Stomach smooth muscle (tissue), 2 donors: Measurements from ENCODE around the gene PDSS1.

Experiments
- H3K27ac ChIP-seq: one replicate; pipeline ENCODE4 v1.7.0; 2013; ENCODE audit warnings: mild to moderate bottlenecking, low read length, inconsistent platforms
- H3K27me3 ChIP-seq, 2 donors: one replicate each; pipeline ENCODE4 v1.7.0; 2013; ENCODE audit warnings: low read length in 2 of 2; ENCODE audit not compliant: insufficient read depth in 2 of 2, control insufficient read depth in 1 of 2
- H3K36me3 ChIP-seq, 2 donors: one replicate each; pipeline ENCODE4 v1.7.0; 2013; ENCODE audit warnings: low read length in 2 of 2; ENCODE audit not compliant: control insufficient read depth in 2 of 2, insufficient read depth in 2 of 2
- H3K4me1 ChIP-seq: one replicate; pipeline ENCODE4 v1.7.0; 2013; ENCODE audit warnings: low read length; ENCODE audit not compliant: control insufficient read depth, insufficient read depth
- H3K4me3 ChIP-seq, 2 donors: one replicate each; pipeline ENCODE4 v1.7.0; 2013; ENCODE audit warnings: low read length in 2 of 2
- H3K9ac ChIP-seq, 2 donors: one replicate each; pipeline ENCODE4 v1.7.0; 2013; ENCODE audit warnings: low read length in 2 of 2, mild to moderate bottlenecking in 1 of 2
- H3K9me3 ChIP-seq, 2 donors: one replicate each; pipeline ENCODE4 v1.7.0; 2013; ENCODE audit warnings: low read length in 2 of 2; ENCODE audit not compliant: control insufficient read depth in 2 of 2
- donor health status: healthy.
- donor health status: Pancreatic carcinoma.

The PDSS1 gene

GRCh38 chr10:26723016-26723415, 25.5 kb downstream of the PDSS1 start:
- no peak overlapping the region for H3K27ac ChIP-seq
- H3K27me3 ChIP-seq, result no peaks in the 10 kb centered on the region
- no peaks in the 10 kb centered on the region for H3K4me1 ChIP-seq
- H3K4me3 ChIP-seq, result no peak overlapping the region
- peaks cover 8 to 21% of the 10 kb centered on the region in 2 donors for H3K36me3 ChIP-seq
- H3K9ac ChIP-seq, result no peak overlapping the region
- no peaks in the 10 kb centered on the region for H3K9me3 ChIP-seq

DNA sequence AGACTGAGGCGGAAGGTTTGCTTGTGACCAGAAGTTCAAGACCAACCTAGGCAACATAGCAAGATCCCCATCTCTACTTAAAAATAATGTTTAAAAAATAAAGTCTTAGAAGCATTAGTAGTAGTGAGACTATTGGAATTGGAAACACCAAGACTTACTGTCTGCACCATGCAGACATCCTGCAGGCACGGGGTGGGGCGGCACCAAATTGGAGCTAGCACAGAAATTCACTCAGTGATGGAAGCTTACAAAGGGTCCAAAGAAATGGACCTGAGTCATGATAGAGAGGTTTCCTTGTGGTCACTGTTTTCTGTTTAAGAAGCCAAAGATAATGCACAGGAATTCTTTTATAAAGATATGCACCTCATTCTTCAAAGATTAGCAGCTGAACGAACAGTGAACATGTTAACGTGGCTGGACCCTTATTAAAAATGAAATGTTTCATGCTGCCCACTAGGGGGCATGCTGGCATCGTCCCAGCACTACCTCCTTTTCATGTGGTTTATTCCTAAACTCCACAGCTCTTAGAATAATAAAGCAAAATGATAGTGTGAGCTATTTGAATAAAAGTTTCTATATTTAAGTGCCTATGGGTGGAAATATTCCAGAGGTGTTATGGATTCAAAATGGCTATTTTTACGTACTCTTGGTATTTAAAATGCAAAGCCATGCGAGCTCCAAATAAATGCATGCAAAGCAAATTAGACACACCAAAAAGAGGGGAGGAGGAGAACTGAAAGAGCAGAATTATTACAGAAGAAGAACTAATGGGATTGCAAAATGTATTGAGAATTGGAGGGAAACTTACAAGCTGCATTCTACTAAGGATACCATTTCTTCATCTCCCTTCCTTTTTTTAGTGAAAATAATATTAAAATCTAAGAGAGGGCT, 28.6 kb downstream of the PDSS1 start:
- Histone ChIP-seq H3K9ac (no peak overlapping the region), H3K27me3 (no peaks in the 10 kb centered on the region), H3K4me3 (no peak overlapping the region), H3K36me3 (peaks cover 10 to 19% of the 10 kb centered on the region in 2 donors), H3K9me3 (no peaks in the 10 kb centered on the region), H3K27ac (no peak overlapping the region), H3K4me1 (no peaks in the 10 kb centered on the region)

DNA sequence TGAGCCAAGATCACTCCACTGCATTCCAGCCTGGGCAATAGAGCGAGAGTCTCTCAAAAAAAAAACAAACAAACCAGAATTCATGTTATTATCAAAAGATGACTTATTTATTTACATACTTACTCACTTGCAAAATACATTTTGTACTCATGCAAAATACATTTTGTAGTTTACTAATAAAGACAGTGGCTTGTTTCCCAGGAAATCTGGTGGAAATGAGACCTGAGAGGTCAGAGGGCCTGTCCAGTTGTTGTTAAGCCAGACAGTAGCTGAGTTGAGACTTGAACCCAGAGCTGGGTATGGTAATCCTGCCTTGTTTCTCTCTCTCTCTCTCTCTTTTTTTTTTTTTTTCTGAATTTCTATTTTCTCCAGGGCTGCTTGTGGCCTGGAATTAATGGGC, 29.5 kb downstream of the PDSS1 start:
- no peaks in the 10 kb centered on the region for H3K27me3 ChIP-seq
- H3K9me3 ChIP-seq, result no peaks in the 10 kb centered on the region
- H3K36me3 ChIP-seq, result peaks cover 6 to 16% of the 10 kb centered on the region in 2 donors
- no peak overlapping the region for H3K4me3 ChIP-seq
- no peak overlapping the region for H3K27ac ChIP-seq
- no peaks in the 10 kb centered on the region for H3K4me1 ChIP-seq
- H3K9ac ChIP-seq, result no peak overlapping the region

DNA sequence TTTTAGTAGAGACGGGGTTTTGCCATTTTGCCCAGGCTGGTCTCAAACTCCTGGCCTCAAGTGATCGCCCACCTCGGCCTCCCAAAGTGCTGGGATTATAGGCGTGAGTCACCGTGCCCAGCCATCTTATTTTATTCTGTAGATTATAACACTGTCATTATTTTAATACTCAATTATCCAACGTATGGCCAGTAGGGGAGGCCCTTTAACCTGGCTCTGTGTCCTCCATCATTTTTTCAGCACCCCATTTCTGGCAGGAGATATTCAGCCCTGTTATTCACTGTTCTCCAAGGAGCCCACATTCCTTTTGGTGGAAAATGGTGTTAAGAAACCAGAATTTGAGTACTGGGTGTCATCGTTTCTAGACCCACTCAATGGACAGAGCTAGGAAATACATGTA, 31.5 kb downstream of the PDSS1 start:
- Histone ChIP-seq H3K9me3 (no peaks in the 10 kb centered on the region), H3K27ac (no peak overlapping the region), H3K27me3 (no peaks in the 10 kb centered on the region), H3K4me1 (no peaks in the 10 kb centered on the region), H3K9ac (no peak overlapping the region), H3K4me3 (no peak overlapping the region), H3K36me3 (peaks cover 6 to 14% of the 10 kb centered on the region in 2 donors)

GRCh38 chr10:26729395-26729794, 31.9 kb downstream of the PDSS1 start:
- peaks cover 6 to 15% of the 10 kb centered on the region in 2 donors for H3K36me3 ChIP-seq
- no peaks in the 10 kb centered on the region for H3K4me1 ChIP-seq
- no peak overlapping the region for H3K4me3 ChIP-seq
- no peaks in the 10 kb centered on the region for H3K27me3 ChIP-seq
- H3K9me3 ChIP-seq, result no peaks in the 10 kb centered on the region
- no peak overlapping the region for H3K27ac ChIP-seq
- no peak overlapping the region for H3K9ac ChIP-seq

DNA sequence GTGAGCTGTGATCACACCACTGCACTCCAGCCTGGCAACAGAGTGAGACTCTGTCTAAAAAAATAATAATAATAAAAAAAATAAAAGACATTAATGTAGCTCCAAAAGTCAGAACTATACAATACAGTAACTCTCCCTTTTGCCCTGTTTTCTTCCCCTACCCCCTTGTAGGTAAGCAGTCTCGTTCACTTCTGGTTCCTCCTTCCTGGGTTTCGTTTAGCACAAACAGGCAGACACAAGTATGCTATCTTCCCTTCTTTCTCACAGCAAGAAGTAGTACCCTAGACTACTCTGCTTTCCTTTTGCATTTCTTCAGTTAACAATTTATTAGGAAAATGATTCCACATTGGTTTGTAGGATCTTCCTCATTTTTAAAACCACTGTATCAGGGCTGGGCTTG, 33.1 kb downstream of the PDSS1 start:
- no peaks in the 10 kb centered on the region for H3K4me1 ChIP-seq
- H3K36me3 ChIP-seq, result peaks cover 12 to 15% of the 10 kb centered on the region in 2 donors
- H3K27me3 ChIP-seq, result no peaks in the 10 kb centered on the region
- H3K9ac ChIP-seq, result no peak overlapping the region
- no peaks in the 10 kb centered on the region for H3K9me3 ChIP-seq
- no peak overlapping the region for H3K27ac ChIP-seq
- H3K4me3 ChIP-seq, result no peak overlapping the region

- no peaks in the 10 kb centered on the region for H3K4me1 ChIP-seq
- H3K27me3 ChIP-seq, result no peaks in the 10 kb centered on the region
- no peak overlapping the region for H3K4me3 ChIP-seq
- H3K27ac ChIP-seq, result no peak overlapping the region
- no peaks in the 10 kb centered on the region for H3K9me3 ChIP-seq
- no peak overlapping the region for H3K9ac ChIP-seq
- peaks cover 17% of the 10 kb centered on the region in 2 donors for H3K36me3 ChIP-seq
Observed at GRCh38 chr10:26733750-26734568, 36.5 kb downstream of the PDSS1 start.

DNA sequence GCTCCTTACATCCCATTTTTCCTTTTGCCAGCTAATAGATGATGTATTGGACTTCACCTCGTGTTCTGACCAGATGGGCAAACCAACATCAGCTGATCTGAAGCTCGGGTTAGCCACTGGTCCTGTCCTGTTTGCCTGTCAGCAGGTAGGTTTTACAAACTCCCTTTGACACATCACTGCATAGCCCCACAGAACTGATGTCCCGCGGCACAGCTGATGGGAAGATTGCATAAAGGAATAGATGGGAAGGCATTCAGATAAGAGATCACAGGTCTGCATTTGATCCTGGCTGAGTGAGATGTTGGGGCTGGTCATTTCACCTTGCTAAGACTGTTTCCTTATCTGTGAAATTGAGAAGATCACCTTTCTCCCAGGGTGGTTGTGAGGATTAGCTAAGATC, 37.9 kb downstream of the PDSS1 start:
- Histone ChIP-seq H3K4me1 (no peaks in the 10 kb centered on the region), H3K27ac (no peak overlapping the region), H3K27me3 (no peaks in the 10 kb centered on the region), H3K9me3 (no peaks in the 10 kb centered on the region), H3K9ac (no peak overlapping the region), H3K36me3 (peaks cover 17% of the 10 kb centered on the region in 2 donors), H3K4me3 (no peak overlapping the region)

GRCh38 chr10:26737730-26738129, 40.2 kb downstream of the PDSS1 start:
- H3K36me3 ChIP-seq, result peaks cover 15 to 19% of the 10 kb centered on the region in 2 donors
- H3K27ac ChIP-seq, result no peak overlapping the region
- no peaks in the 10 kb centered on the region for H3K9me3 ChIP-seq
- H3K4me1 ChIP-seq, result no peaks in the 10 kb centered on the region
- H3K27me3 ChIP-seq, result no peaks in the 10 kb centered on the region
- no peak overlapping the region for H3K4me3 ChIP-seq
- H3K9ac ChIP-seq, result no peak overlapping the region

- no peak overlapping the region for H3K27ac ChIP-seq
- H3K9ac ChIP-seq, result no peak overlapping the region
- H3K4me1 ChIP-seq, result no peaks in the 10 kb centered on the region
- H3K36me3 ChIP-seq, result peaks cover 15 to 19% of the 10 kb centered on the region in 2 donors
- H3K9me3 ChIP-seq, result no peaks in the 10 kb centered on the region
- no peaks in the 10 kb centered on the region for H3K27me3 ChIP-seq
- H3K4me3 ChIP-seq, result no peak overlapping the region
Observed at GRCh38 chr10:26738301-26738911, 40.9 kb downstream of the PDSS1 start.
